Erythroblast (primary cell): Measurements from ENCODE around the gene HSPBAP1.

ENCODE experiments used
- GATA1 ChIP-seq: IDR thresholded peaks from 2 replicates; pipeline ENCODE4 v1.6.1; 2011; ENCODE audit warnings: low read depth, mild to moderate bottlenecking, control low read depth, low read length, moderate library complexity
- POLR2A ChIP-seq: IDR thresholded peaks from 2 replicates; pipeline ENCODE4 v1.6.1; 2011; ENCODE audit warnings: mild to moderate bottlenecking, low read length

GRCh38 chr3:122760453-122761271 lies 33.0 kb downstream of the HSPBAP1 start:
- TF ChIP-seq POLR2A (no peak), GATA1 (no peak)
